ENCODE results near the gene RNF168. TPM values are rescaled to one million over a fixed set of nuclear protein-coding genes. Genes with fewer than 3 reads are reported as not detected.

RNF168 gene
- total RNA-seq, 1 experiment from 2014 or later: 66.1 TPM

DNA sequence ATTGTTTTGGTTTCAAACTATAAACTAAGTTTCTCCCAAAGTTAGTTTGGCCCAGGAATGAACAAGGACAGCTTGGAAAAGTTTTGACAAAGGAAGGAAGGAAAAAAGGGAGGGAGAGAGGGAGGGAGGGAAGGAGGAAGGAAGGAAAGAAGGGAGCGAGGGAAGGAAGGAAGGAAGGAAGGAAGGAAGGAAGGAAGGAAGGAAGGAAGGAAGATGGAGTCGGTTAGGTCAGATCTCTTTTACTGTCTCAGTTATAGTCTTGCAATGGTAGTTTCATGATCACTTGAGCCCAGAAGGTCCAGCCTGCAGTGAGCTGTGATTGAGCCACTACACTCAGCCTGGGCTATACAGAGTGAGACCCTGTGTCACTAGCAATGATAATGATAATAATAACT lies 59.1 kb downstream of the RNF168 start:
- TF ChIP-seq MXD4 (CRISPR knock-in tag; IDR thresholded peaks at IDR 0.05; ENCODE audit: borderline replicate concordance) (no peak), ZNF671 (CRISPR knock-in tag; IDR thresholded peaks at IDR 0.05) (no peak), SOX15 (CRISPR knock-in tag; IDR thresholded peaks at IDR 0.05) (no peak), NR1H2 (CRISPR knock-in tag; IDR thresholded peaks at IDR 0.05) (no peak), KAT7 (CRISPR knock-in tag; IDR thresholded peaks at IDR 0.05; ENCODE audit: borderline replicate concordance) (no peak), ELF4 (CRISPR knock-in tag; IDR thresholded peaks at IDR 0.05; ENCODE audit: low read depth) (no peak), ZNF423 (CRISPR knock-in tag; IDR thresholded peaks at IDR 0.05) (no peak), ZNF232 (CRISPR knock-in tag; IDR thresholded peaks at IDR 0.05) (no peak)
- TF ChIP-seq, protein P1, sequence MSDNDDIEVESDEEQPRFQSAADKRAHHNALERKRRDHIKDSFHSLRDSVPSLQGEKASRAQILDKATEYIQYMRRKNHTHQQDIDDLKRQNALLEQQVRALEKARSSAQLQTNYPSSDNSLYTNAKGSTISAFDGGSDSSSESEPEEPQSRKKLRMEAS (CRISPR knock-in tag; IDR thresholded peaks at IDR 0.05): no peak
- TF ChIP-seq, protein P2, sequence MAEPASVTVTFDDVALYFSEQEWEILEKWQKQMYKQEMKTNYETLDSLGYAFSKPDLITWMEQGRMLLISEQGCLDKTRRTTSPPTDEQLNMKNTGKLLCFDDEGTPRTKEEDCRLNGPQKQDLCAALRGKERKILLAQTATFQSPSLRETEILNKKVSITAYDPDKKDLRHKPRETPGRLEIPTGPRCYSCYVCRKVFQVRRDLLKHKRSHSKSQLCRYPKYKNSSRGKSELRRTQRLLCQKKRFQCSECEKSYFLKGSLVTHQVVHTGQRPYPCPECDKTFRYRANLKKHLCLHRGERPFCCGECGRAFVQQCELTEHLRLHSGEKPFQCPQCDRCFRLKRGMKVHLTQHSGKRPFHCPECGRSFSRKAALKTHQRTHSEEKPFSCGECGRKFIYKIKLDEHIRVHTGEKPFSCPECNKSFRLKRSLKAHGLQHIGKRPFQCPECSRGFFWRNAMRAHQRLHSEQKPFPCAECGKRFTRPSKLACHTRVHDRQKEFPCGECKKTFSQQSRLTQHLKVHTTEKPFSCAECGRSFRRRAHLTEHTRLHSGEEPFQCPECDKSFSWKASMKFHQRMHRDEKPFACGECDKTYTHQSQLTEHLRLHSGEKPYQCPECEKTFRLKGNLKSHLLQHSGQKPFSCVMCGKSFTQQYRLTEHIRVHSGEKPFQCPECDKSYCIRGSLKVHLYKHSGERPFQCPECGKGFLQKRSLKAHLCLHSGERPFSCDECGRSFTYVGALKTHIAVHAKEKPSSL (CRISPR knock-in tag; conservative IDR thresholded peaks at IDR 0.05): no peak
- TF ChIP-seq, protein P3, sequence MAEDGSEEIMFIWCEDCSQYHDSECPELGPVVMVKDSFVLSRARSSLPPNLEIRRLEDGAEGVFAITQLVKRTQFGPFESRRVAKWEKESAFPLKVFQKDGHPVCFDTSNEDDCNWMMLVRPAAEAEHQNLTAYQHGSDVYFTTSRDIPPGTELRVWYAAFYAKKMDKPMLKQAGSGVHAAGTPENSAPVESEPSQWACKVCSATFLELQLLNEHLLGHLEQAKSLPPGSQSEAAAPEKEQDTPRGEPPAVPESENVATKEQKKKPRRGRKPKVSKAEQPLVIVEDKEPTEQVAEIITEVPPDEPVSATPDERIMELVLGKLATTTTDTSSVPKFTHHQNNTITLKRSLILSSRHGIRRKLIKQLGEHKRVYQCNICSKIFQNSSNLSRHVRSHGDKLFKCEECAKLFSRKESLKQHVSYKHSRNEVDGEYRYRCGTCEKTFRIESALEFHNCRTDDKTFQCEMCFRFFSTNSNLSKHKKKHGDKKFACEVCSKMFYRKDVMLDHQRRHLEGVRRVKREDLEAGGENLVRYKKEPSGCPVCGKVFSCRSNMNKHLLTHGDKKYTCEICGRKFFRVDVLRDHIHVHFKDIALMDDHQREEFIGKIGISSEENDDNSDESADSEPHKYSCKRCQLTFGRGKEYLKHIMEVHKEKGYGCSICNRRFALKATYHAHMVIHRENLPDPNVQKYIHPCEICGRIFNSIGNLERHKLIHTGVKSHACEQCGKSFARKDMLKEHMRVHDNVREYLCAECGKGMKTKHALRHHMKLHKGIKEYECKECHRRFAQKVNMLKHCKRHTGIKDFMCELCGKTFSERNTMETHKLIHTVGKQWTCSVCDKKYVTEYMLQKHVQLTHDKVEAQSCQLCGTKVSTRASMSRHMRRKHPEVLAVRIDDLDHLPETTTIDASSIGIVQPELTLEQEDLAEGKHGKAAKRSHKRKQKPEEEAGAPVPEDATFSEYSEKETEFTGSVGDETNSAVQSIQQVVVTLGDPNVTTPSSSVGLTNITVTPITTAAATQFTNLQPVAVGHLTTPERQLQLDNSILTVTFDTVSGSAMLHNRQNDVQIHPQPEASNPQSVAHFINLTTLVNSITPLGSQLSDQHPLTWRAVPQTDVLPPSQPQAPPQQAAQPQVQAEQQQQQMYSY (CRISPR knock-in tag; IDR thresholded peaks at IDR 0.05): no peak
- TF ChIP-seq, protein P4, sequence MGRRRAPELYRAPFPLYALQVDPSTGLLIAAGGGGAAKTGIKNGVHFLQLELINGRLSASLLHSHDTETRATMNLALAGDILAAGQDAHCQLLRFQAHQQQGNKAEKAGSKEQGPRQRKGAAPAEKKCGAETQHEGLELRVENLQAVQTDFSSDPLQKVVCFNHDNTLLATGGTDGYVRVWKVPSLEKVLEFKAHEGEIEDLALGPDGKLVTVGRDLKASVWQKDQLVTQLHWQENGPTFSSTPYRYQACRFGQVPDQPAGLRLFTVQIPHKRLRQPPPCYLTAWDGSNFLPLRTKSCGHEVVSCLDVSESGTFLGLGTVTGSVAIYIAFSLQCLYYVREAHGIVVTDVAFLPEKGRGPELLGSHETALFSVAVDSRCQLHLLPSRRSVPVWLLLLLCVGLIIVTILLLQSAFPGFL (CRISPR knock-in tag; IDR thresholded peaks at IDR 0.05; ENCODE audit: borderline replicate concordance): no peak
- Mint-ChIP-seq H3K4me3 (no peak overlapping the region), H3K4me1 (0 out of 2 replicates have a peak, but pooled peaks cover 7% of the 10 kb centered on the region), H3K36me3 (no peaks in the 10 kb centered on the region), H3K27me3 (ENCODE audit: low read depth) (no peaks in the 10 kb centered on the region), H3K9me3 (no peaks in the 10 kb centered on the region), H3K27ac (no peak overlapping the region)
- POLR2A ChIA-PET: no interaction called here
- no peak for DNase-seq (ENCODE audit: low spot score)
- CTCF ChIA-PET: interaction anchor here (0.6 to 0.8 kb wide), 4 partner anchors 10 to 444 kb away, joined by 3 read pairs; no protein-coding TSS in a partner anchor
- ATAC-seq: no peak

DNA sequence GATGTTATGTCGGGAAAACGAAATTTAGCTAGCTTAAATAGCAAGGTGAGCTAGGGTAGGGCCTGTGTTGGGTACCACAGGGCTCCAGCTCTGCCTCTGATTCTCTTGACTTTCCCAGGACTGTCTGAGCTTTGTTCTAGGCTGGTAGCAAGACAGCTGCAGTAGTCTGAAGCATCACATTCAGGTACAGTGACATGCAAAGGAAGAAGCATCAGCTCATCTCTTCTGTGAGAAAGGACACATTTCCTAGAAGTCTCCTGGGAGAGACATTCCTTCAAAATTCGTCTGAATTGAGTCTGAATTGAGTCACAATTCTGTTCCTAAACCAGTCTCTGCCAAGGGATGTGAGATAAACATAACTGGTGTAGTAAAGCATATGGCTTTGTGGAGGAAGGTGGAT lies 62.9 kb downstream of the RNF168 start:
- H3K27me3 Mint-ChIP-seq (ENCODE audit: low read depth): no peaks in the 10 kb centered on the region
- ATAC-seq (no peak), DNase-seq (ENCODE audit: low spot score) (no peak)
- H3K36me3 Mint-ChIP-seq: no peaks in the 10 kb centered on the region
- 0 out of 2 replicates have a peak, but pooled peaks cover 7% of the 10 kb centered on the region for H3K4me1 Mint-ChIP-seq
- ChIA-PET CTCF (interaction anchor here (0.6 kb wide), 2 partner anchors 11 to 17 kb away, joined by 3 read pairs; no protein-coding TSS in a partner anchor), POLR2A (interaction anchor here (0.6 kb wide), 1 partner anchor 71 kb away, joined by 4 read pairs; no protein-coding TSS in a partner anchor)
- H3K27ac Mint-ChIP-seq: no peak overlapping the region; the same call in 1 of the 2 replicates
- no peak overlapping the region for H3K4me3 Mint-ChIP-seq
- H3K9me3 Mint-ChIP-seq: no peaks in the 10 kb centered on the region
- TF ChIP-seq CREM (CRISPR knock-in tag; IDR thresholded peaks at IDR 0.05) (no peak), ZNF416 (CRISPR knock-in tag; IDR thresholded peaks at IDR 0.05) (no peak), ZNF263 (CRISPR knock-in tag; IDR thresholded peaks at IDR 0.05; ENCODE audit: low read depth) (no peak)
- TF ChIP-seq, protein P5, sequence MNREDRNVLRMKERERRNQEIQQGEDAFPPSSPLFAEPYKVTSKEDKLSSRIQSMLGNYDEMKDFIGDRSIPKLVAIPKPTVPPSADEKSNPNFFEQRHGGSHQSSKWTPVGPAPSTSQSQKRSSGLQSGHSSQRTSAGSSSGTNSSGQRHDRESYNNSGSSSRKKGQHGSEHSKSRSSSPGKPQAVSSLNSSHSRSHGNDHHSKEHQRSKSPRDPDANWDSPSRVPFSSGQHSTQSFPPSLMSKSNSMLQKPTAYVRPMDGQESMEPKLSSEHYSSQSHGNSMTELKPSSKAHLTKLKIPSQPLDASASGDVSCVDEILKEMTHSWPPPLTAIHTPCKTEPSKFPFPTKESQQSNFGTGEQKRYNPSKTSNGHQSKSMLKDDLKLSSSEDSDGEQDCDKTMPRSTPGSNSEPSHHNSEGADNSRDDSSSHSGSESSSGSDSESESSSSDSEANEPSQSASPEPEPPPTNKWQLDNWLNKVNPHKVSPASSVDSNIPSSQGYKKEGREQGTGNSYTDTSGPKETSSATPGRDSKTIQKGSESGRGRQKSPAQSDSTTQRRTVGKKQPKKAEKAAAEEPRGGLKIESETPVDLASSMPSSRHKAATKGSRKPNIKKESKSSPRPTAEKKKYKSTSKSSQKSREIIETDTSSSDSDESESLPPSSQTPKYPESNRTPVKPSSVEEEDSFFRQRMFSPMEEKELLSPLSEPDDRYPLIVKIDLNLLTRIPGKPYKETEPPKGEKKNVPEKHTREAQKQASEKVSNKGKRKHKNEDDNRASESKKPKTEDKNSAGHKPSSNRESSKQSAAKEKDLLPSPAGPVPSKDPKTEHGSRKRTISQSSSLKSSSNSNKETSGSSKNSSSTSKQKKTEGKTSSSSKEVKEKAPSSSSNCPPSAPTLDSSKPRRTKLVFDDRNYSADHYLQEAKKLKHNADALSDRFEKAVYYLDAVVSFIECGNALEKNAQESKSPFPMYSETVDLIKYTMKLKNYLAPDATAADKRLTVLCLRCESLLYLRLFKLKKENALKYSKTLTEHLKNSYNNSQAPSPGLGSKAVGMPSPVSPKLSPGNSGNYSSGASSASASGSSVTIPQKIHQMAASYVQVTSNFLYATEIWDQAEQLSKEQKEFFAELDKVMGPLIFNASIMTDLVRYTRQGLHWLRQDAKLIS (CRISPR knock-in tag; IDR thresholded peaks at IDR 0.05; ENCODE audit: borderline replicate concordance): no peak
- TF ChIP-seq, protein P6, sequence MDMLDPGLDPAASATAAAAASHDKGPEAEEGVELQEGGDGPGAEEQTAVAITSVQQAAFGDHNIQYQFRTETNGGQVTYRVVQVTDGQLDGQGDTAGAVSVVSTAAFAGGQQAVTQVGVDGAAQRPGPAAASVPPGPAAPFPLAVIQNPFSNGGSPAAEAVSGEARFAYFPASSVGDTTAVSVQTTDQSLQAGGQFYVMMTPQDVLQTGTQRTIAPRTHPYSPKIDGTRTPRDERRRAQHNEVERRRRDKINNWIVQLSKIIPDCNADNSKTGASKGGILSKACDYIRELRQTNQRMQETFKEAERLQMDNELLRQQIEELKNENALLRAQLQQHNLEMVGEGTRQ (CRISPR knock-in tag; IDR thresholded peaks at IDR 0.05): no peak
- TF ChIP-seq, protein P2 (CRISPR knock-in tag; conservative IDR thresholded peaks at IDR 0.05): no peak
- TF ChIP-seq, protein P7, sequence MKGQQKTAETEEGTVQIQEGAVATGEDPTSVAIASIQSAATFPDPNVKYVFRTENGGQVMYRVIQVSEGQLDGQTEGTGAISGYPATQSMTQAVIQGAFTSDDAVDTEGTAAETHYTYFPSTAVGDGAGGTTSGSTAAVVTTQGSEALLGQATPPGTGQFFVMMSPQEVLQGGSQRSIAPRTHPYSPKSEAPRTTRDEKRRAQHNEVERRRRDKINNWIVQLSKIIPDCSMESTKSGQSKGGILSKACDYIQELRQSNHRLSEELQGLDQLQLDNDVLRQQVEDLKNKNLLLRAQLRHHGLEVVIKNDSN (CRISPR knock-in tag; IDR thresholded peaks at IDR 0.05): no peak
